ENCODE measurements around the gene TRIP10.

Gene TRIP10

GRCh38 chr19:6730153-6730804, 9.2 kb upstream of the TRIP10 start:
- Histone ChIP-seq H3K79me2 (ENCODE audit: low read length) (peaks cover under 1% of the 10 kb centered on the region), H3K4me3 (ENCODE audit: low read length) (no peak overlapping the region), H3K9me3 (replicated peaks; ENCODE audit: insufficient read depth, low read length) (no peaks in the 10 kb centered on the region), H2AFZ (ENCODE audit: low read length) (no peak overlapping the region), H3K4me1 (ENCODE audit: low read length) (peaks cover 9% of the 10 kb centered on the region), H4K20me1 (ENCODE audit: insufficient read depth, low read length) (no peaks in the 10 kb centered on the region), H3K4me2 (ENCODE audit: low read depth, low read length) (no peak overlapping the region), H3K27ac (ENCODE audit: low read length) (no peak overlapping the region), H3K27me3 (replicated peaks; ENCODE audit: insufficient read depth, low read length) (0 out of 2 replicates have a peak, but pooled peaks cover under 1% of the 10 kb centered on the region), H3F3A (ENCODE audit: insufficient read depth, low read length) (no peaks in the 10 kb centered on the region), H3K36me3 (replicated peaks; ENCODE audit: insufficient read depth, low read length) (no peaks in the 10 kb centered on the region), H3K9ac (ENCODE audit: low read length) (no peak overlapping the region), H3K9me2 (replicated peaks; ENCODE audit: insufficient read depth, low read length) (no peaks in the 10 kb centered on the region)
- TF ChIP-seq EZH2phosphoT487 (IDR thresholded peaks at IDR 0.05; ENCODE audit: low read length), result no peak
- TF ChIP-seq, protein P1, sequence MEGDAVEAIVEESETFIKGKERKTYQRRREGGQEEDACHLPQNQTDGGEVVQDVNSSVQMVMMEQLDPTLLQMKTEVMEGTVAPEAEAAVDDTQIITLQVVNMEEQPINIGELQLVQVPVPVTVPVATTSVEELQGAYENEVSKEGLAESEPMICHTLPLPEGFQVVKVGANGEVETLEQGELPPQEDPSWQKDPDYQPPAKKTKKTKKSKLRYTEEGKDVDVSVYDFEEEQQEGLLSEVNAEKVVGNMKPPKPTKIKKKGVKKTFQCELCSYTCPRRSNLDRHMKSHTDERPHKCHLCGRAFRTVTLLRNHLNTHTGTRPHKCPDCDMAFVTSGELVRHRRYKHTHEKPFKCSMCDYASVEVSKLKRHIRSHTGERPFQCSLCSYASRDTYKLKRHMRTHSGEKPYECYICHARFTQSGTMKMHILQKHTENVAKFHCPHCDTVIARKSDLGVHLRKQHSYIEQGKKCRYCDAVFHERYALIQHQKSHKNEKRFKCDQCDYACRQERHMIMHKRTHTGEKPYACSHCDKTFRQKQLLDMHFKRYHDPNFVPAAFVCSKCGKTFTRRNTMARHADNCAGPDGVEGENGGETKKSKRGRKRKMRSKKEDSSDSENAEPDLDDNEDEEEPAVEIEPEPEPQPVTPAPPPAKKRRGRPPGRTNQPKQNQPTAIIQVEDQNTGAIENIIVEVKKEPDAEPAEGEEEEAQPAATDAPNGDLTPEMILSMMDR (IDR thresholded peaks at IDR 0.05; ENCODE audit: low read length), result no peak
- TF ChIP-seq EZH2 (optimal IDR thresholded peaks at IDR 0.05; ENCODE audit: low read depth, low read length), result no peak
- DNase-seq, result no peak

GRCh38 chr19:6730941-6731670, 8.4 kb upstream of the TRIP10 start:
- Histone ChIP-seq H3K9ac (ENCODE audit: low read length) (no peak overlapping the region), H3K27me3 (replicated peaks; ENCODE audit: insufficient read depth, low read length) (no peaks in the 10 kb centered on the region), H3K4me1 (ENCODE audit: low read length) (peaks cover 14% of the 10 kb centered on the region), H3K79me2 (ENCODE audit: low read length) (peaks cover 9% of the 10 kb centered on the region), H3K36me3 (replicated peaks; ENCODE audit: insufficient read depth, low read length) (no peaks in the 10 kb centered on the region), H3K4me2 (ENCODE audit: low read depth, low read length) (no peak overlapping the region), H3K9me3 (replicated peaks; ENCODE audit: insufficient read depth, low read length) (no peaks in the 10 kb centered on the region), H3K4me3 (ENCODE audit: low read length) (no peak overlapping the region), H3K9me2 (replicated peaks; ENCODE audit: insufficient read depth, low read length) (no peaks in the 10 kb centered on the region), H3K27ac (ENCODE audit: low read length) (no peak overlapping the region), H3F3A (ENCODE audit: insufficient read depth, low read length) (peaks cover 4% of the 10 kb centered on the region; the same call in 1 of the 2 replicates), H4K20me1 (ENCODE audit: insufficient read depth, low read length) (no peaks in the 10 kb centered on the region), H2AFZ (ENCODE audit: low read length) (no peak overlapping the region)
- TF ChIP-seq, protein P1 (IDR thresholded peaks at IDR 0.05; ENCODE audit: low read length), result no peak
- no peak for TF ChIP-seq EZH2 (optimal IDR thresholded peaks at IDR 0.05; ENCODE audit: low read depth, low read length)
- no peak for TF ChIP-seq EZH2phosphoT487 (IDR thresholded peaks at IDR 0.05; ENCODE audit: low read length)
- DNase-seq, result no peak

- Histone ChIP-seq H3K36me3 (replicated peaks; ENCODE audit: insufficient read depth, low read length) (no peaks in the 10 kb centered on the region), H3K4me2 (ENCODE audit: low read depth, low read length) (no peak overlapping the region), H3K79me2 (ENCODE audit: low read length) (peaks cover 11% of the 10 kb centered on the region), H3K27ac (ENCODE audit: low read length) (no peak overlapping the region), H3F3A (ENCODE audit: insufficient read depth, low read length) (peaks cover 11% of the 10 kb centered on the region), H3K9me2 (replicated peaks; ENCODE audit: insufficient read depth, low read length) (no peaks in the 10 kb centered on the region), H3K9me3 (replicated peaks; ENCODE audit: insufficient read depth, low read length) (no peaks in the 10 kb centered on the region), H2AFZ (ENCODE audit: low read length) (no peak overlapping the region), H3K27me3 (replicated peaks; ENCODE audit: insufficient read depth, low read length) (no peaks in the 10 kb centered on the region), H3K4me3 (ENCODE audit: low read length) (no peak overlapping the region), H4K20me1 (ENCODE audit: insufficient read depth, low read length) (no peaks in the 10 kb centered on the region), H3K9ac (ENCODE audit: low read length) (no peak overlapping the region), H3K4me1 (ENCODE audit: low read length) (peaks cover 14% of the 10 kb centered on the region)
- DNase-seq, result no peak
- TF ChIP-seq, protein P1 (IDR thresholded peaks at IDR 0.05; ENCODE audit: low read length), result no peak
- TF ChIP-seq EZH2 (optimal IDR thresholded peaks at IDR 0.05; ENCODE audit: low read depth, low read length) (no peak), EZH2phosphoT487 (IDR thresholded peaks at IDR 0.05; ENCODE audit: low read length) (no peak)
These were observed 7.7 kb upstream of the TRIP10 start for GRCh38 chr19:6731822-6732221.

Measured in MM.1S (cell line).